Astrocyte (in vitro differentiated cells and primary cell): ENCODE measurements around the gene GLO1.

Experiments
- EZH2 ChIP-seq: IDR thresholded peaks from 2 replicates; pipeline ENCODE4 v1.6.1; 2012; ENCODE audit warnings: mild to moderate bottlenecking, low read length, inconsistent platforms; ENCODE audit not compliant: insufficient read depth
- TF ChIP-seq, protein P1 (sequence below): IDR thresholded peaks from 2 replicates; pipeline ENCODE4 v1.5.1; 2011; ENCODE audit warnings: low read depth, mild to moderate bottlenecking, inconsistent platforms, low read length, moderate library complexity; ENCODE audit not compliant: insufficient read depth

- no peak for TF ChIP-seq EZH2
- TF ChIP-seq, protein P1, sequence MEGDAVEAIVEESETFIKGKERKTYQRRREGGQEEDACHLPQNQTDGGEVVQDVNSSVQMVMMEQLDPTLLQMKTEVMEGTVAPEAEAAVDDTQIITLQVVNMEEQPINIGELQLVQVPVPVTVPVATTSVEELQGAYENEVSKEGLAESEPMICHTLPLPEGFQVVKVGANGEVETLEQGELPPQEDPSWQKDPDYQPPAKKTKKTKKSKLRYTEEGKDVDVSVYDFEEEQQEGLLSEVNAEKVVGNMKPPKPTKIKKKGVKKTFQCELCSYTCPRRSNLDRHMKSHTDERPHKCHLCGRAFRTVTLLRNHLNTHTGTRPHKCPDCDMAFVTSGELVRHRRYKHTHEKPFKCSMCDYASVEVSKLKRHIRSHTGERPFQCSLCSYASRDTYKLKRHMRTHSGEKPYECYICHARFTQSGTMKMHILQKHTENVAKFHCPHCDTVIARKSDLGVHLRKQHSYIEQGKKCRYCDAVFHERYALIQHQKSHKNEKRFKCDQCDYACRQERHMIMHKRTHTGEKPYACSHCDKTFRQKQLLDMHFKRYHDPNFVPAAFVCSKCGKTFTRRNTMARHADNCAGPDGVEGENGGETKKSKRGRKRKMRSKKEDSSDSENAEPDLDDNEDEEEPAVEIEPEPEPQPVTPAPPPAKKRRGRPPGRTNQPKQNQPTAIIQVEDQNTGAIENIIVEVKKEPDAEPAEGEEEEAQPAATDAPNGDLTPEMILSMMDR: no peak
Observed at GRCh38 chr6:38686270-38687042, 16.5 kb downstream of the GLO1 start.
